H9 (cell line): ENCODE measurements around the gene DNAI4. TPM values are rescaled to one million over a fixed set of nuclear protein-coding genes. Genes with fewer than 3 reads are reported as not detected.

Source experiments
- DNase-seq: peaks from one replicate; pipeline ENCODE4 v3.0.0-alpha.2; 2017
- H2AFZ ChIP-seq: one replicate; pipeline ENCODE4 v1.6.1; 2013; ENCODE audit warnings: mild to moderate bottlenecking, low read length, control low read depth, moderate library complexity
- H2AK5ac ChIP-seq: 2 replicates; pipeline ENCODE4 v1.6.1; 2013; ENCODE audit warnings: low read length, control low read depth, mixed read lengths; ENCODE audit not compliant: insufficient read length
- H2BK120ac ChIP-seq: one replicate; pipeline ENCODE4 v1.6.1; 2013; ENCODE audit warnings: low read depth, mild to moderate bottlenecking, low read length, control low read depth, inconsistent platforms; ENCODE audit not compliant: poor library complexity, severe bottlenecking
- H2BK12ac ChIP-seq: 2 replicates; pipeline ENCODE4 v1.6.1; 2013; ENCODE audit warnings: low read length, control low read depth, mixed read lengths, low read depth; ENCODE audit not compliant: insufficient read length
- H2BK15ac ChIP-seq: 2 replicates; pipeline ENCODE4 v1.6.1; 2013; ENCODE audit warnings: low read depth, low read length, control low read depth
- H2BK20ac ChIP-seq: one replicate; pipeline ENCODE4 v1.6.1; 2013; ENCODE audit warnings: low read depth, mild to moderate bottlenecking, low read length, control low read depth, inconsistent platforms; ENCODE audit not compliant: poor library complexity, severe bottlenecking
- H2BK5ac ChIP-seq: 2 replicates; pipeline ENCODE4 v1.6.1; 2013; ENCODE audit warnings: low read length, control low read depth, mixed read lengths; ENCODE audit not compliant: insufficient read length
- H3K14ac ChIP-seq: 2 replicates; pipeline ENCODE4 v1.6.1; 2013; ENCODE audit warnings: low read length, control low read depth; ENCODE audit not compliant: insufficient read depth
- H3K18ac ChIP-seq: 2 replicates; pipeline ENCODE4 v1.6.1; 2013; ENCODE audit warnings: low read depth, mild to moderate bottlenecking, mixed read lengths, low read length, control low read depth; ENCODE audit not compliant: insufficient read length
- H3K23ac ChIP-seq: 2 replicates; pipeline ENCODE4 v1.6.1; 2013; ENCODE audit warnings: low read length, control low read depth, mixed read lengths, low read depth; ENCODE audit not compliant: insufficient read length
- H3K23me2 ChIP-seq: 2 replicates; pipeline ENCODE4 v1.6.1; 2013; ENCODE audit warnings: low read depth, mild to moderate bottlenecking, mixed read lengths, low read length, control low read depth; ENCODE audit not compliant: insufficient read length, poor library complexity, severe bottlenecking
- H3K27ac ChIP-seq: 2 replicates; pipeline ENCODE4 v1.5.1; 2013; ENCODE audit warnings: low read length, control low read depth, mixed read lengths, low read depth; ENCODE audit not compliant: insufficient read length
- H3K27me3 ChIP-seq: 2 replicates; pipeline ENCODE4 v1.6.1; 2013; ENCODE audit warnings: low read length, control low read depth, inconsistent platforms; ENCODE audit not compliant: insufficient read depth
- H3K4ac ChIP-seq: 2 replicates; pipeline ENCODE4 v1.6.1; 2013; ENCODE audit warnings: low read depth, mild to moderate bottlenecking, control low read depth, inconsistent platforms, low read length, moderate library complexity
- H3K4me1 ChIP-seq: 2 replicates; pipeline ENCODE4 v1.6.1; 2013; ENCODE audit warnings: low read length, control low read depth, inconsistent platforms; ENCODE audit not compliant: insufficient read depth
- H3K4me2 ChIP-seq: 2 replicates; pipeline ENCODE4 v1.6.1; 2013; ENCODE audit warnings: low read length, control low read depth, mixed read lengths; ENCODE audit not compliant: insufficient read length, insufficient read depth
- H3K56ac ChIP-seq: 2 replicates; pipeline ENCODE4 v1.6.1; 2013; ENCODE audit warnings: low read depth, mild to moderate bottlenecking, mixed read lengths, low read length, control low read depth; ENCODE audit not compliant: insufficient read length
- H3K79me1 ChIP-seq: 2 replicates; pipeline ENCODE4 v1.6.1; 2013; ENCODE audit warnings: low read depth, mild to moderate bottlenecking, moderate library complexity, low read length, control low read depth, inconsistent platforms; ENCODE audit not compliant: insufficient read depth, poor library complexity, severe bottlenecking
- H3K79me2 ChIP-seq: 2 replicates; pipeline ENCODE4 v1.6.1; 2013; ENCODE audit warnings: low read length, control low read depth, inconsistent platforms; ENCODE audit not compliant: insufficient read depth
- H3K9ac ChIP-seq: 2 replicates; pipeline ENCODE4 v1.6.1; 2013; ENCODE audit warnings: low read length, control low read depth, mixed read lengths; ENCODE audit not compliant: insufficient read length; ENCODE audit errors: extremely low read depth
- H3K9me3 ChIP-seq: one replicate; pipeline ENCODE4 v1.6.1; 2013; ENCODE audit warnings: low read depth, low read length, inconsistent platforms; ENCODE audit not compliant: control insufficient read depth
- H3T11ph ChIP-seq: one replicate; pipeline ENCODE4 v1.6.1; 2013; ENCODE audit warnings: mild to moderate bottlenecking, low read length, control low read depth, inconsistent platforms
- H4K20me1 ChIP-seq: one replicate; pipeline ENCODE4 v1.6.1; 2013; ENCODE audit not compliant: control insufficient read depth, insufficient read length, insufficient read depth
- H4K5ac ChIP-seq: 2 replicates; pipeline ENCODE4 v1.6.1; 2013; ENCODE audit warnings: low read depth, mild to moderate bottlenecking, mixed read lengths, low read length, control low read depth; ENCODE audit not compliant: insufficient read length
- H4K8ac ChIP-seq: replicated peaks from 2 replicates; pipeline ENCODE4 v1.6.1; 2013; ENCODE audit warnings: low read length, control low read depth, mixed read lengths, low read depth; ENCODE audit not compliant: insufficient read length
- H4K91ac ChIP-seq: 2 replicates; pipeline ENCODE4 v1.6.1; 2013; ENCODE audit warnings: low read depth, mild to moderate bottlenecking, moderate library complexity, mixed read lengths, low read length, control low read depth; ENCODE audit not compliant: insufficient read length
- H3K27ac Mint-ChIP-seq, 3 experiments: 2 replicates in 2 of 3; 3 replicates in 1 of 3; pipeline ENCODE4 v1.8.0; 2020 to 2021; ENCODE audit warnings: mixed read lengths in 3 of 3, mild to moderate bottlenecking in 1 of 3, moderate library complexity in 1 of 3
- H3K27me3 Mint-ChIP-seq: 2 replicates; pipeline ENCODE4 v1.8.0; 2021; ENCODE audit warnings: low read depth, mild to moderate bottlenecking, moderate library complexity, mixed read lengths
- H3K36me3 Mint-ChIP-seq, 3 experiments: 2 replicates in 2 of 3; 3 replicates in 1 of 3; pipeline ENCODE4 v1.8.0; 2020 to 2021; ENCODE audit warnings: low read depth in 3 of 3, mixed read lengths in 3 of 3; ENCODE audit not compliant: insufficient read depth in 1 of 3
- H3K4me1 Mint-ChIP-seq, 2 experiments: 2 replicates each; pipeline ENCODE4 v1.8.0; 2020; ENCODE audit warnings: mixed read lengths in 2 of 2
- H3K4me3 Mint-ChIP-seq, 2 experiments: 2 replicates in 1 of 2; 3 replicates in 1 of 2; pipeline ENCODE4 v1.8.0; 2020 to 2021; ENCODE audit warnings: mild to moderate bottlenecking in 2 of 2, mixed read lengths in 2 of 2, moderate library complexity in 1 of 2
- H3K9me3 Mint-ChIP-seq, 2 experiments: 2 replicates in 1 of 2; 3 replicates in 1 of 2; pipeline ENCODE4 v1.8.0; 2020; ENCODE audit warnings: mild to moderate bottlenecking in 2 of 2, mixed read lengths in 2 of 2, moderate library complexity in 1 of 2
- WGBS: extraction: QIAGEN DNeasy Blood & Tissue Kit; methylation state at CpG from one replicate; pipeline ENCODE4 v1.1.7; 2013; ENCODE audit warnings: missing lambda C conversion rate, low lambda C conversion rate, mixed read lengths; ENCODE audit not compliant: insufficient read length; ENCODE audit errors: extremely low coverage; 5-methylcytosine and 5-hydroxymethylcytosine counted together
- total RNA-seq: library from RNA; stranded (reverse); gene quantifications from 2 replicates; pipeline ENCODE4 v1.2.1, GENCODE V29; 2021
- TF ChIP-seq, protein P1 (sequence below): fragments of 200-600 bp; sonication (generic); conservative IDR thresholded peaks from 3 replicates; pipeline ENCODE4 v1.8.0; 2021; ENCODE audit warnings: antibody characterized with exemption, mild to moderate bottlenecking

Gene DNAI4
- total RNA-seq, 1 experiment from 2014 or later = 1.4 TPM

DNA sequence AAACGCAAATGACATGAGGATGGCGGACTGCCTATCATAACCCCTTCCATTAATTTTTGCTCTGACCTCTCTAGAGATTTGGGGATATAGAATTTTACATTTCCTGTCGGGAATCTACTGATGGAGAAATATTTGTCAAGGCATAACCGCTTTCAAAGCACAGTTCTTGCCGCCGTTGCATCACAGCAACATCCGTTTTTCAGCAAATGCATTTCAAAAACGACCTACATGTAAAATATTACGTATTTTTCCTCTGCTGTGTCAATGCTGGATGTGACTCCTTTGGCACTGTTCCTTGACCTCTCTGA is 5.0 kb upstream of the DNAI4 start:
- Mint-ChIP-seq H3K4me3 (peak overlapping the region; percentile 87), H3K36me3 (no peaks in the 10 kb centered on the region; a peak in 1 of 7 replicates), H3K27ac (0 out of 7 replicates have a peak overlapping the region, but pooled peaks of 1 of the 3 experiments have one; percentile 40), H3K4me1 (peaks cover 37 to 39% of the 10 kb centered on the region in 2 experiments), H3K27me3 (no peaks in the 10 kb centered on the region), H3K9me3 (no peaks in the 10 kb centered on the region)
- Histone ChIP-seq H4K8ac (no peak overlapping the region), H2BK12ac (no peak overlapping the region), H3K18ac (no peak overlapping the region), H3K23ac (no peak overlapping the region), H3K4me1 (no peaks in the 10 kb centered on the region), H3K27me3 (no peaks in the 10 kb centered on the region), H4K5ac (no peak overlapping the region), H3K23me2 (peaks cover 15% of the 10 kb centered on the region), H3K14ac (no peak overlapping the region), H3K27ac (no peak overlapping the region), H3K79me1 (no peaks in the 10 kb centered on the region), H3K4ac (no peak overlapping the region), H3T11ph (no peak overlapping the region), H4K20me1 (no peaks in the 10 kb centered on the region), H2BK20ac (no peak overlapping the region), H2BK15ac (no peak overlapping the region), H2BK120ac (no peak overlapping the region), H3K9me3 (no peaks in the 10 kb centered on the region), H3K9ac (no peak overlapping the region), H2BK5ac (no peak overlapping the region), H3K56ac (no peak overlapping the region), H4K91ac (no peak overlapping the region), H2AK5ac (no peak overlapping the region), H3K79me2 (peaks cover 18% of the 10 kb centered on the region; the same call in 1 of the 2 replicates), H2AFZ (no peak overlapping the region), H3K4me2 (peak overlapping the region; percentile 58)
- no CpG with 5 or more reads among the region's 9 CpGs for WGBS
- TF ChIP-seq, protein P1, sequence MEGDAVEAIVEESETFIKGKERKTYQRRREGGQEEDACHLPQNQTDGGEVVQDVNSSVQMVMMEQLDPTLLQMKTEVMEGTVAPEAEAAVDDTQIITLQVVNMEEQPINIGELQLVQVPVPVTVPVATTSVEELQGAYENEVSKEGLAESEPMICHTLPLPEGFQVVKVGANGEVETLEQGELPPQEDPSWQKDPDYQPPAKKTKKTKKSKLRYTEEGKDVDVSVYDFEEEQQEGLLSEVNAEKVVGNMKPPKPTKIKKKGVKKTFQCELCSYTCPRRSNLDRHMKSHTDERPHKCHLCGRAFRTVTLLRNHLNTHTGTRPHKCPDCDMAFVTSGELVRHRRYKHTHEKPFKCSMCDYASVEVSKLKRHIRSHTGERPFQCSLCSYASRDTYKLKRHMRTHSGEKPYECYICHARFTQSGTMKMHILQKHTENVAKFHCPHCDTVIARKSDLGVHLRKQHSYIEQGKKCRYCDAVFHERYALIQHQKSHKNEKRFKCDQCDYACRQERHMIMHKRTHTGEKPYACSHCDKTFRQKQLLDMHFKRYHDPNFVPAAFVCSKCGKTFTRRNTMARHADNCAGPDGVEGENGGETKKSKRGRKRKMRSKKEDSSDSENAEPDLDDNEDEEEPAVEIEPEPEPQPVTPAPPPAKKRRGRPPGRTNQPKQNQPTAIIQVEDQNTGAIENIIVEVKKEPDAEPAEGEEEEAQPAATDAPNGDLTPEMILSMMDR = no peak
- no peak for DNase-seq
